Astrocyte of the spinal cord (primary cell): ENCODE data around the gene SHTN1.

Experiments
- DNase-seq: peaks from one replicate; pipeline ENCODE4 v3.0.0; 2011; ENCODE audit warnings: low read depth, low spot score
- H3K4me3 ChIP-seq: 2 replicates; pipeline ENCODE4 v1.5.1; 2011; ENCODE audit warnings: low read depth, mild to moderate bottlenecking, low read length, moderate library complexity
- in situ Hi-C: cut with HindIII; loops from 2 replicates; pipeline ENCODE4 v1.10.0; 2017; ENCODE audit warnings: low sequenced_read_pairs
- TF ChIP-seq, protein P1 (sequence below): IDR thresholded peaks from 2 replicates; pipeline ENCODE4 v1.5.1; 2012; ENCODE audit warnings: low read depth, mild to moderate bottlenecking, low read length, inconsistent platforms

Gene SHTN1

GRCh38 chr10:116961406-116962251, 43.4 kb downstream of the SHTN1 start:
- TF ChIP-seq, protein P1, sequence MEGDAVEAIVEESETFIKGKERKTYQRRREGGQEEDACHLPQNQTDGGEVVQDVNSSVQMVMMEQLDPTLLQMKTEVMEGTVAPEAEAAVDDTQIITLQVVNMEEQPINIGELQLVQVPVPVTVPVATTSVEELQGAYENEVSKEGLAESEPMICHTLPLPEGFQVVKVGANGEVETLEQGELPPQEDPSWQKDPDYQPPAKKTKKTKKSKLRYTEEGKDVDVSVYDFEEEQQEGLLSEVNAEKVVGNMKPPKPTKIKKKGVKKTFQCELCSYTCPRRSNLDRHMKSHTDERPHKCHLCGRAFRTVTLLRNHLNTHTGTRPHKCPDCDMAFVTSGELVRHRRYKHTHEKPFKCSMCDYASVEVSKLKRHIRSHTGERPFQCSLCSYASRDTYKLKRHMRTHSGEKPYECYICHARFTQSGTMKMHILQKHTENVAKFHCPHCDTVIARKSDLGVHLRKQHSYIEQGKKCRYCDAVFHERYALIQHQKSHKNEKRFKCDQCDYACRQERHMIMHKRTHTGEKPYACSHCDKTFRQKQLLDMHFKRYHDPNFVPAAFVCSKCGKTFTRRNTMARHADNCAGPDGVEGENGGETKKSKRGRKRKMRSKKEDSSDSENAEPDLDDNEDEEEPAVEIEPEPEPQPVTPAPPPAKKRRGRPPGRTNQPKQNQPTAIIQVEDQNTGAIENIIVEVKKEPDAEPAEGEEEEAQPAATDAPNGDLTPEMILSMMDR: no peak
- in situ Hi-C loops: no loop called here
- H3K4me3 ChIP-seq: no peak overlapping the region
- no peak for DNase-seq

DNA sequence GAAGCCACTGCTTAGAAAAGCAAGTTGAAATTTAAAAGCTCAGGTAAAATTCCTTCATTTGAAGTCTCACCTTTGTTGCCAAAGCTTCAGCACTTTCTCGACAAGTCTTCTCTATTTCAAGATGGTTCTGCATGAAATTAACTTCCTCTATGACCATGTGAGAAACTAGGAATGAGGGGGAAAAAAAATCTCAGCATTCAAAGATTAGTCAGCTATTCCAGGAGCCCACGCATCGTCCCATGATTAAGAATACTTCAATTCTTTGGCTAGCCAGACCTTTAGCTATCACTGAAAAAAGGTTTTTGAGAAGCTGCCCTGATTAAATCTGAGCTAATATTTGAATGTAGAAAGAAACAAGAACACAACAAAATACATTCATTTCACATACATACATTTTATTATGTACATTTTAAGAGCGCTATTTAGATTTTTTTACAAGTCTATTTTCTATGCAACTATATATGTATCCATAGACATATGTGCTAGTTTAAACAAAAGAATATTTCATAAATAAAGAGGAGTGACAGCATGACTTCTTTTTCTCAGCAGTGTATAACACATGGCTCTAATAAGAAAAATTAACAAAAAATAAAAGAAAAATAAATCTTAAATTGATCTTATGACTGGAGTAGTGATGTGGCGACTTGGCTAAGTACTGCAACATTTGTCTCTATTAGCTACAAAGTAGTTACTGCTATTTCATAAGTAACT, 44.8 kb downstream of the SHTN1 start:
- DNase-seq: peak; percentile 18
- no peak overlapping the region for H3K4me3 ChIP-seq
- in situ Hi-C loops: no loop called here
- TF ChIP-seq, protein P1: no peak

- no peak for DNase-seq
- TF ChIP-seq, protein P1: no peak
- in situ Hi-C loops: no loop called here
- H3K4me3 ChIP-seq: no peak overlapping the region
Observed at GRCh38 chr10:116952729-116953128, 52.3 kb downstream of the SHTN1 start.

GRCh38 chr10:116948530-116948870, 56.5 kb downstream of the SHTN1 start:
- H3K4me3 ChIP-seq: no peak overlapping the region
- in situ Hi-C loops: no loop called here
- TF ChIP-seq, protein P1: no peak
- DNase-seq: no peak

DNA sequence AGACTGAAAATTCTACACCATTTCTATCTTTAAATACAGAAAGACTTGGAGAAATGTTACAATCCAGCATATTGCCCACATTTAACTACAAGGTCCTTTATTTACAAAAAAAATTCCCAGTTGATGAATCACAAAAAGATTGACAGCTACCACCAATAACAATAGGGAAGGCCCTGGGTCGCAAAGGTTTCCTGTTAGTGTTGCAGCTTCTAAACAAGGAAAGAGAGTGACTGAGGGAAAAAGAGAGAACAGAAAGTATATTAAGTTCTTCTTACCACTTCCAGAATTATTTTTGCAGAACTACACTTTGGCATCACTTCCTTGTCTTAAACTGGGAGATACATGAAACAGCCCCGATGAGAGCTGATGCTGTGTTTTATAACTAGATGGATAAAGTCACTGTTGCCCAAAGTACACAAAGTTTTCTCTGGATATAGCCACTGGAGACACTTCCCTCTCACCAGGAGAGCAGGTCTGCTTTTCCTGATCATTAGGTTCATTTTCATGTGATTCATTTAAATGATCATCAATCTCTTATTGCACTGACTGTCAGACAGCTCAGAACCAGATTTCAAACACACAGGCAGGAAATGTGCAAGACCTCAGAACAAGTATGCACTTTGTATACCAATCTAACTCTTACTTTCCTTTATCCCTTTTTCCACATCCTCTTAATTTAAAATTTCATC, 57.0 kb downstream of the SHTN1 start:
- DNase-seq: peak; percentile 32
- H3K4me3 ChIP-seq: no peak overlapping the region

DNA sequence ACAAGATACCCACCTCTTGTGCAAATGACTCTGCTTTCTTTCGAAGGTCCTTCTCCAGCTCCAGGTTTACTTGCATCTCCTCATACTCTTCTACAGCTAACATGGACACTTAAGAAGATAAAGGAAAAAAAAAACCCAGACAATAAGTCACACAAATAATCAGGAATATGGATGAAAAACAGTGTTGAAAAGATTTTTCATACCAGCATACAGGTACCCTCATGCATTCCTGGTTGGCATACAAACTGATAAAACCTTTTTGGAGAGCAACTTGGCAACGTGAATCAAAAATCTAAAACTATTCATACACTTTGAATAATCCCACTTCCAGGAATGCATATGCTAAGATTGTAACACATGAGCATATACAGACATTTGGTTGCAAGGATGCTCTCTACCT, 60.1 kb downstream of the SHTN1 start:
- in situ Hi-C loops: no loop called here
- no peak overlapping the region for H3K4me3 ChIP-seq
- no peak for DNase-seq
- TF ChIP-seq, protein P1: no peak

More for the DNA sequence above, 57.0 kb downstream of the SHTN1 start:
- TF ChIP-seq, protein P1: no peak
- in situ Hi-C loops: no loop called here
